Breast epithelium (tissue), 3 donors: Measurements from ENCODE around the gene TBC1D14.

Experiments used
- POLR2A ChIP-seq: fragments of 450-650 bp; IDR thresholded peaks from one replicate; pipeline ENCODE4 v1.6.1; 2016; ENCODE audit warnings: antibody characterized with exemption, mild to moderate bottlenecking, moderate library complexity
- POLR2AphosphoS5 ChIP-seq, 3 donors: sonication (generic); formaldehyde crosslinking; IDR thresholded peaks; one replicate each; pipeline ENCODE4 v1.6.1; 2017; ENCODE audit warnings: antibody characterized with exemption in 3 of 3
- TF ChIP-seq, protein P1 (sequence below), 3 donors: fragments of 450-650 bp; IDR thresholded peaks; one replicate each; pipeline ENCODE4 v1.5.1; 2016 to 2017; ENCODE audit warnings: antibody characterized with exemption in 3 of 3, mild to moderate bottlenecking in 3 of 3, moderate library complexity in 3 of 3

- TF ChIP-seq POLR2A (no peak), POLR2AphosphoS5 (IDR thresholded peaks at IDR 0.05) (no peak)
- TF ChIP-seq, protein P1, sequence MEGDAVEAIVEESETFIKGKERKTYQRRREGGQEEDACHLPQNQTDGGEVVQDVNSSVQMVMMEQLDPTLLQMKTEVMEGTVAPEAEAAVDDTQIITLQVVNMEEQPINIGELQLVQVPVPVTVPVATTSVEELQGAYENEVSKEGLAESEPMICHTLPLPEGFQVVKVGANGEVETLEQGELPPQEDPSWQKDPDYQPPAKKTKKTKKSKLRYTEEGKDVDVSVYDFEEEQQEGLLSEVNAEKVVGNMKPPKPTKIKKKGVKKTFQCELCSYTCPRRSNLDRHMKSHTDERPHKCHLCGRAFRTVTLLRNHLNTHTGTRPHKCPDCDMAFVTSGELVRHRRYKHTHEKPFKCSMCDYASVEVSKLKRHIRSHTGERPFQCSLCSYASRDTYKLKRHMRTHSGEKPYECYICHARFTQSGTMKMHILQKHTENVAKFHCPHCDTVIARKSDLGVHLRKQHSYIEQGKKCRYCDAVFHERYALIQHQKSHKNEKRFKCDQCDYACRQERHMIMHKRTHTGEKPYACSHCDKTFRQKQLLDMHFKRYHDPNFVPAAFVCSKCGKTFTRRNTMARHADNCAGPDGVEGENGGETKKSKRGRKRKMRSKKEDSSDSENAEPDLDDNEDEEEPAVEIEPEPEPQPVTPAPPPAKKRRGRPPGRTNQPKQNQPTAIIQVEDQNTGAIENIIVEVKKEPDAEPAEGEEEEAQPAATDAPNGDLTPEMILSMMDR (IDR thresholded peaks at IDR 0.05): no peak
Measured at GRCh38 chr4:7061815-7062214, 152.2 kb downstream of the TBC1D14 start.
